SK-N-SH (cell line): Measurements from ENCODE around the gene CALD1.

Experiments
- CHD2 ChIP-seq: fragments of 150-350 bp; IDR thresholded peaks from 2 replicates; pipeline ENCODE4 v1.6.1; 2018; ENCODE audit warnings: low read length; ENCODE audit not compliant: partially characterized antibody
- GABPA ChIP-seq: IDR thresholded peaks from 2 replicates; pipeline ENCODE4 v1.4.0; 2012; ENCODE audit warnings: low read depth, mild to moderate bottlenecking
- JUND ChIP-seq: IDR thresholded peaks from 2 replicates; pipeline ENCODE4 v1.4.0; 2012
- NRF1 ChIP-seq: IDR thresholded peaks from 2 replicates; pipeline ENCODE4 v1.6.1; 2012; ENCODE audit warnings: low read depth, mild to moderate bottlenecking, low read length
- POLR2AphosphoS5 ChIP-seq: IDR thresholded peaks from 2 replicates; pipeline ENCODE4 v1.6.1; 2012; ENCODE audit warnings: low read depth, low read length
- RAD21 ChIP-seq: IDR thresholded peaks from 2 replicates; pipeline ENCODE4 v1.6.1; 2012; ENCODE audit warnings: mild to moderate bottlenecking, low read length
- REST ChIP-seq: IDR thresholded peaks from 2 replicates; pipeline ENCODE4 v1.6.1; 2012; ENCODE audit warnings: mild to moderate bottlenecking, low read depth, low read length, moderate library complexity
- SMC3 ChIP-seq: IDR thresholded peaks from 2 replicates; pipeline ENCODE4 v1.6.1; 2012; ENCODE audit warnings: low read depth, low read length, improper control_type of control experiment
- TAF1 ChIP-seq: IDR thresholded peaks from 2 replicates; pipeline ENCODE4 v1.6.1; 2012; ENCODE audit warnings: low read depth, mild to moderate bottlenecking, low read length, moderate library complexity, borderline replicate concordance
- YY1 ChIP-seq: IDR thresholded peaks from 2 replicates; pipeline ENCODE4 v1.4.0; 2012; ENCODE audit warnings: low read depth, mild to moderate bottlenecking
- TF ChIP-seq, protein P1 (sequence below): fragments of 200-600 bp; sonication (generic); IDR thresholded peaks from 2 replicates; pipeline ENCODE4 v1.6.1; 2017; ENCODE audit warnings: antibody characterized with exemption, mild to moderate bottlenecking, moderate library complexity
- TF ChIP-seq, protein P2 (sequence below): IDR thresholded peaks from 2 replicates; pipeline ENCODE4 v1.4.0; 2012; ENCODE audit warnings: low read depth

DNA sequence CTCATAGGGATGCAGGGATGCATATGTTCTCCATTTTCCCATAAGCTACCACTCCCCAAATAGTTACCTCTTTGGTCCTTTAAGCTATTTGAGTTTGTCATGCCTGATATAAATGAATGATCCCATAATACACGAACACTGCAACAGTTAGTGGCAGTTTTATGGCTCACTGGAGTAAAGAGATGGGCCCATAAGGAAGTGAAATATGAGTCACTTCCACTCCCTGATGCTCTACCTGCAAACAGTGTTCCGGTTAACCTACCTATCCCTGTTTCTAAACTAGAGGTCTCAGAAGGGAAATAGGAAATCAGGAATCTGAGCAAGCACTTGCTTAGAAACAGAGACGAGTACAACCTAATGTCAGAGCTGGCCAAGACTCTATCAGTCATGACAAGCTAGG, 71.7 kb downstream of the CALD1 start:
- TF ChIP-seq, protein P1, sequence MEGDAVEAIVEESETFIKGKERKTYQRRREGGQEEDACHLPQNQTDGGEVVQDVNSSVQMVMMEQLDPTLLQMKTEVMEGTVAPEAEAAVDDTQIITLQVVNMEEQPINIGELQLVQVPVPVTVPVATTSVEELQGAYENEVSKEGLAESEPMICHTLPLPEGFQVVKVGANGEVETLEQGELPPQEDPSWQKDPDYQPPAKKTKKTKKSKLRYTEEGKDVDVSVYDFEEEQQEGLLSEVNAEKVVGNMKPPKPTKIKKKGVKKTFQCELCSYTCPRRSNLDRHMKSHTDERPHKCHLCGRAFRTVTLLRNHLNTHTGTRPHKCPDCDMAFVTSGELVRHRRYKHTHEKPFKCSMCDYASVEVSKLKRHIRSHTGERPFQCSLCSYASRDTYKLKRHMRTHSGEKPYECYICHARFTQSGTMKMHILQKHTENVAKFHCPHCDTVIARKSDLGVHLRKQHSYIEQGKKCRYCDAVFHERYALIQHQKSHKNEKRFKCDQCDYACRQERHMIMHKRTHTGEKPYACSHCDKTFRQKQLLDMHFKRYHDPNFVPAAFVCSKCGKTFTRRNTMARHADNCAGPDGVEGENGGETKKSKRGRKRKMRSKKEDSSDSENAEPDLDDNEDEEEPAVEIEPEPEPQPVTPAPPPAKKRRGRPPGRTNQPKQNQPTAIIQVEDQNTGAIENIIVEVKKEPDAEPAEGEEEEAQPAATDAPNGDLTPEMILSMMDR: no peak
- no peak for TF ChIP-seq RAD21
- TF ChIP-seq POLR2AphosphoS5: no peak
- no peak for TF ChIP-seq REST
- TF ChIP-seq GABPA: no peak
- TF ChIP-seq, protein P2, sequence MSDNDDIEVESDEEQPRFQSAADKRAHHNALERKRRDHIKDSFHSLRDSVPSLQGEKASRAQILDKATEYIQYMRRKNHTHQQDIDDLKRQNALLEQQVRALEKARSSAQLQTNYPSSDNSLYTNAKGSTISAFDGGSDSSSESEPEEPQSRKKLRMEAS: no peak
- TF ChIP-seq JUND: no peak
- TF ChIP-seq TAF1: no peak
- TF ChIP-seq NRF1: no peak
- TF ChIP-seq SMC3: no peak
- no peak for TF ChIP-seq YY1
- no peak for TF ChIP-seq CHD2
